Activated CD4-positive, alpha-beta T cell treated with anti-CD3 and anti-CD28 coated beads, Interleukin-10, Interleukin-2, amounts not matched to agents 100 ng/mL and 50 ng/mL, durations not matched to agents 16 hours and 8 hours (primary cell): Measurements from ENCODE around the gene FLOT2.
"Not testable (repeated sequence)": the region's sequence is repeated elsewhere in the genome, so short reads cannot be mapped to it uniquely, and the experiment has no call there.

Experiments used
- DNase-seq: peaks from one replicate; pipeline ENCODE4 v3.0.0-alpha.2; 2020

Gene FLOT2

GRCh38 chr17:28912938-28913333 is 15.4 kb upstream of the FLOT2 start:
- DNase-seq = no peak

GRCh38 chr17:28912281-28912937 is 14.9 kb upstream of the FLOT2 start:
- no peak for DNase-seq

GRCh38 chr17:28911411-28912045 is 14.0 kb upstream of the FLOT2 start:
- no peak for DNase-seq

- no peak for DNase-seq
These were observed 13.0 kb upstream of the FLOT2 start for GRCh38 chr17:28910534-28910933.

- no peak for DNase-seq
These were observed 11.2 kb upstream of the FLOT2 start for GRCh38 chr17:28908640-28909167.

- DNase-seq = no peak
These were observed 10.4 kb upstream of the FLOT2 start for GRCh38 chr17:28907709-28908475.

- DNase-seq = no peak
These were observed 9.3 kb upstream of the FLOT2 start for GRCh38 chr17:28906706-28907438.

- DNase-seq = no peak
These were observed 8.7 kb upstream of the FLOT2 start for GRCh38 chr17:28906276-28906675.

GRCh38 chr17:28904800-28905199 is 7.3 kb upstream of the FLOT2 start:
- DNase-seq = no peak

GRCh38 chr17:28903546-28903841 is 6.0 kb upstream of the FLOT2 start:
- DNase-seq = not testable (repeated sequence)

- DNase-seq = peak; percentile 98
These were observed 5.4 kb upstream of the FLOT2 start, which contains the start of gene DHRS13 for GRCh38 chr17:28902819-28903545. TSS of gene DHRS13 (minus strand) at chr17:28903079. CDS start at chr17:28902944, 135 bp downstream.

GRCh38 chr17:28901866-28902818 is 4.6 kb upstream of the FLOT2 start:
- DNase-seq = peak; percentile 69

GRCh38 chr17:28900986-28901726 is 3.6 kb upstream of the FLOT2 start:
- no peak for DNase-seq

- no peak for DNase-seq
These were observed 1.8 kb upstream of the FLOT2 start for GRCh38 chr17:28899212-28899815.

GRCh38 chr17:28898527-28898955 is 1.0 kb upstream of the FLOT2 start:
- DNase-seq = no peak

GRCh38 chr17:28897769-28898526 is 415 bp upstream of the FLOT2 start:
- DNase-seq = no peak

GRCh38 chr17:28896491-28896883 is 1.0 kb downstream of the FLOT2 start:
- no peak for DNase-seq

- no peak for DNase-seq
These were observed 1.6 kb downstream of the FLOT2 start for GRCh38 chr17:28895794-28896447.
